ENCODE measurements around the gene NADK2. TPM values are rescaled to one million over a fixed set of nuclear protein-coding genes. Genes with fewer than 3 reads are reported as not detected.

NADK2 gene
- total RNA-seq, 1 experiment from 2014 or later: 21.2 TPM

DNA sequence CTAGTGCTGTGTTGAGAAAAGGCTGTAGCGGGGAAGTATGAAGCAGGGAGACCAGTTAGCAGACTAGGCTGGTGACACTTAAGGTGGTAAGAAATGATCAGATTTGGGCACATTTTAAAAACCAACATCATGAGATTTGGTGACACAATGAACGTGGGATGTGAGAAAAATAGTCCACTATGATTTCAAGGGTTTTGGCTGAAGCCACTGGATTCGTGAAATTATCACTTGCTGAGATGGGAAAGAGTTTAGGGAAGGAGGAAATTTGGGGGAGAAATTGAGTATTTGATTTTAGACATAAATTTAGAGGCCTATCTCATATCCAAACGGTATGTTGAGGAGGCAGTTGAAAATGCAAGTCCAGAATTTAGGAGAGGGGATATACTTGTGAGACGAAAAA is 66.7 kb downstream of the NADK2 start:
- H3K27ac ChIP-seq (ENCODE audit: low read depth, low read length): no peak overlapping the region
- no peaks in the 10 kb centered on the region for H3K9me2 ChIP-seq (ENCODE audit: insufficient read depth)
- H3K4me1 ChIP-seq (ENCODE audit: control insufficient read depth in 1 of 2, insufficient read depth in 2 of 2, low read length in 2 of 2): no peaks in the 10 kb centered on the region
- ChIA-PET RAD21 (ENCODE audit: low non-redundant PET in 1 of 2, low total read pairs in 2 of 2, uncharacterized antibody in 2 of 2, unreplicated experiment in 2 of 2) (no interaction called here), POLR2A (no interaction called here), CTCF (no interaction called here)
- ATAC-seq (no peak), DNase-seq (ENCODE audit: low read depth, low spot score) (no peak)
- TF ChIP-seq REST (IDR thresholded peaks at IDR 0.05; ENCODE audit: low read depth) (no peak), RAD21 (IDR thresholded peaks at IDR 0.05; ENCODE audit: low read depth) (no peak), EZH2phosphoT487 (IDR thresholded peaks at IDR 0.05; ENCODE audit: borderline replicate concordance) (no peak)
- H3K4me3 ChIP-seq (replicated peaks in 1 of 2; ENCODE audit: low read depth in 1 of 2, low read length in 2 of 2): no peak overlapping the region
- H3K9ac ChIP-seq (ENCODE audit: low read length): no peak overlapping the region
- intact Hi-C loops (cut with micrococcal nuclease): no loop called here
- H2AFZ ChIP-seq (ENCODE audit: low read depth, low read length, poor library complexity, severe bottlenecking): no peak overlapping the region
- H3K79me2 ChIP-seq (ENCODE audit: insufficient read depth, low read length): no peaks in the 10 kb centered on the region
- BruUV-seq (replicated peaks): no TSS peak
- H3K4me2 ChIP-seq (ENCODE audit: low read length): no peak overlapping the region
- no peaks in the 10 kb centered on the region for H3K27me3 ChIP-seq (ENCODE audit: insufficient read depth, low read length)
- no peaks in the 10 kb centered on the region for H4K20me1 ChIP-seq (ENCODE audit: insufficient read depth)
- H3K36me3 ChIP-seq (ENCODE audit: control insufficient read depth in 1 of 2, insufficient read depth in 2 of 2, low read length in 2 of 2): peaks cover 34 to 47% of the 10 kb centered on the region in 2 experiments
- no peaks in the 10 kb centered on the region for H3K9me3 ChIP-seq (ENCODE audit: control insufficient read depth in 1 of 2, insufficient read depth in 1 of 2, low read depth in 1 of 2, low read length in 2 of 2)

- ATAC-seq: no peak
- Histone ChIP-seq H2AFZ (ENCODE audit: low read depth, low read length, poor library complexity, severe bottlenecking) (no peak overlapping the region), H3K9ac (ENCODE audit: low read length) (no peak overlapping the region), H3K4me2 (ENCODE audit: low read length) (no peak overlapping the region), H3K9me3 (ENCODE audit: control insufficient read depth in 1 of 2, insufficient read depth in 1 of 2, low read depth in 1 of 2, low read length in 2 of 2) (no peaks in the 10 kb centered on the region), H3K27me3 (ENCODE audit: insufficient read depth, low read length) (no peaks in the 10 kb centered on the region), H4K20me1 (ENCODE audit: insufficient read depth) (no peaks in the 10 kb centered on the region), H3K9me2 (ENCODE audit: insufficient read depth) (no peaks in the 10 kb centered on the region), H3K4me3 (replicated peaks in 1 of 2; ENCODE audit: low read depth in 1 of 2, low read length in 2 of 2) (no peak overlapping the region), H3K27ac (ENCODE audit: low read depth, low read length) (no peak overlapping the region), H3K36me3 (ENCODE audit: control insufficient read depth in 1 of 2, insufficient read depth in 2 of 2, low read length in 2 of 2) (peaks cover 35 to 48% of the 10 kb centered on the region in 2 experiments), H3K4me1 (ENCODE audit: control insufficient read depth in 1 of 2, insufficient read depth in 2 of 2, low read length in 2 of 2) (no peaks in the 10 kb centered on the region), H3K79me2 (ENCODE audit: insufficient read depth, low read length) (no peaks in the 10 kb centered on the region)
- CTCF ChIA-PET: no interaction called here
- intact Hi-C loops (cut with micrococcal nuclease): no loop called here
- no TSS peak for BruUV-seq (replicated peaks)
- DNase-seq (ENCODE audit: low read depth, low spot score): no peak
- no peak for TF ChIP-seq CBX3 (IDR thresholded peaks at IDR 0.05; ENCODE audit: low read depth)
- TF ChIP-seq EGR1 (IDR thresholded peaks at IDR 0.05; ENCODE audit: low read depth): no peak
- no peak for TF ChIP-seq ELF1 (IDR thresholded peaks at IDR 0.05; ENCODE audit: borderline replicate concordance, low read depth)
- TF ChIP-seq RAD21 (IDR thresholded peaks at IDR 0.05; ENCODE audit: low read depth): no peak
- TF ChIP-seq ZNF274 (IDR thresholded peaks at IDR 0.05; ENCODE audit: low read depth, low read length): no peak
- TF ChIP-seq POLR2A (IDR thresholded peaks at IDR 0.05; ENCODE audit: borderline replicate concordance, extremely low read depth, insufficient read depth, insufficient read length): no peak
- no peak for TF ChIP-seq SRF (IDR thresholded peaks at IDR 0.05; ENCODE audit: low read depth)
- no peak for TF ChIP-seq JUND (IDR thresholded peaks at IDR 0.05)
- no peak for TF ChIP-seq TCF7L2 (IDR thresholded peaks at IDR 0.05; ENCODE audit: borderline replicate concordance, extremely low read depth, insufficient read depth, insufficient read length)
- no peak for TF ChIP-seq SIN3A (IDR thresholded peaks at IDR 0.05; ENCODE audit: low read depth)
- TF ChIP-seq, protein P1, sequence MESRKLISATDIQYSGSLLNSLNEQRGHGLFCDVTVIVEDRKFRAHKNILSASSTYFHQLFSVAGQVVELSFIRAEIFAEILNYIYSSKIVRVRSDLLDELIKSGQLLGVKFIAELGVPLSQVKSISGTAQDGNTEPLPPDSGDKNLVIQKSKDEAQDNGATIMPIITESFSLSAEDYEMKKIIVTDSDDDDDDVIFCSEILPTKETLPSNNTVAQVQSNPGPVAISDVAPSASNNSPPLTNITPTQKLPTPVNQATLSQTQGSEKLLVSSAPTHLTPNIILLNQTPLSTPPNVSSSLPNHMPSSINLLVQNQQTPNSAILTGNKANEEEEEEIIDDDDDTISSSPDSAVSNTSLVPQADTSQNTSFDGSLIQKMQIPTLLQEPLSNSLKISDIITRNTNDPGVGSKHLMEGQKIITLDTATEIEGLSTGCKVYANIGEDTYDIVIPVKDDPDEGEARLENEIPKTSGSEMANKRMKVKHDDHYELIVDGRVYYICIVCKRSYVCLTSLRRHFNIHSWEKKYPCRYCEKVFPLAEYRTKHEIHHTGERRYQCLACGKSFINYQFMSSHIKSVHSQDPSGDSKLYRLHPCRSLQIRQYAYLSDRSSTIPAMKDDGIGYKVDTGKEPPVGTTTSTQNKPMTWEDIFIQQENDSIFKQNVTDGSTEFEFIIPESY (IDR thresholded peaks at IDR 0.05; ENCODE audit: extremely low read depth, insufficient replicate concordance, low read length): no peak
- TF ChIP-seq, protein P2, sequence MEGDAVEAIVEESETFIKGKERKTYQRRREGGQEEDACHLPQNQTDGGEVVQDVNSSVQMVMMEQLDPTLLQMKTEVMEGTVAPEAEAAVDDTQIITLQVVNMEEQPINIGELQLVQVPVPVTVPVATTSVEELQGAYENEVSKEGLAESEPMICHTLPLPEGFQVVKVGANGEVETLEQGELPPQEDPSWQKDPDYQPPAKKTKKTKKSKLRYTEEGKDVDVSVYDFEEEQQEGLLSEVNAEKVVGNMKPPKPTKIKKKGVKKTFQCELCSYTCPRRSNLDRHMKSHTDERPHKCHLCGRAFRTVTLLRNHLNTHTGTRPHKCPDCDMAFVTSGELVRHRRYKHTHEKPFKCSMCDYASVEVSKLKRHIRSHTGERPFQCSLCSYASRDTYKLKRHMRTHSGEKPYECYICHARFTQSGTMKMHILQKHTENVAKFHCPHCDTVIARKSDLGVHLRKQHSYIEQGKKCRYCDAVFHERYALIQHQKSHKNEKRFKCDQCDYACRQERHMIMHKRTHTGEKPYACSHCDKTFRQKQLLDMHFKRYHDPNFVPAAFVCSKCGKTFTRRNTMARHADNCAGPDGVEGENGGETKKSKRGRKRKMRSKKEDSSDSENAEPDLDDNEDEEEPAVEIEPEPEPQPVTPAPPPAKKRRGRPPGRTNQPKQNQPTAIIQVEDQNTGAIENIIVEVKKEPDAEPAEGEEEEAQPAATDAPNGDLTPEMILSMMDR (IDR thresholded peaks at IDR 0.05 in 2 of 3, conservative IDR thresholded peaks at IDR 0.05 in 1 of 3; ENCODE audit: borderline replicate concordance in 1 of 3, insufficient read depth in 1 of 3, low read depth in 2 of 3, low read length in 2 of 3): no peak
- no peak for TF ChIP-seq ZFX (IDR thresholded peaks at IDR 0.05)
- POLR2A ChIA-PET: no interaction called here
- RAD21 ChIA-PET (ENCODE audit: low non-redundant PET in 1 of 2, low total read pairs in 2 of 2, uncharacterized antibody in 2 of 2, unreplicated experiment in 2 of 2): no interaction called here
These were observed 67.6 kb downstream of the NADK2 start for GRCh38 chr5:36174119-36174518.

Data from HCT116 (cell line).